Ovary (tissue), 9 donors: ENCODE measurements around the gene ZNF525. TPM values are rescaled to one million over a fixed set of nuclear protein-coding genes. Genes with fewer than 3 reads are reported as not detected.
"Not testable (repeated sequence)": the region's sequence is repeated elsewhere in the genome, so short reads cannot be mapped to it uniquely, and the experiment has no call there.

Experiments used
- DNase-seq, 5 donors: peaks; one replicate each; pipeline ENCODE4 v3.0.0-alpha.2; 2019 to 2020
- H3K27ac ChIP-seq, 2 donors: fragments of 200-600 bp; one replicate each; pipeline versions ENCODE4 v1.5.1 to v1.8.0; 2019 to 2022
- H3K27me3 ChIP-seq: fragments of 200-600 bp; one replicate; pipeline ENCODE4 v1.8.0; 2022
- H3K36me3 ChIP-seq: fragments of 200-600 bp; sonication (generic); one replicate; pipeline ENCODE4 v1.5.1; 2019
- H3K4me1 ChIP-seq: one replicate; pipeline ENCODE4 v1.8.1; 2013; ENCODE audit warnings: mild to moderate bottlenecking, moderate library complexity; ENCODE audit not compliant: insufficient read depth
- H3K4me3 ChIP-seq: fragments of 200-600 bp; sonication (generic); one replicate; pipeline ENCODE4 v1.5.1; 2017
- H3K9me3 ChIP-seq, 2 donors: fragments of 200-600 bp in 1 of 2; sonication (generic) in 1 of 2; one replicate each; pipeline versions ENCODE4 v1.5.1 to v1.8.1; 2013 to 2019; ENCODE audit warnings: mild to moderate bottlenecking in 1 of 2, moderate library complexity in 1 of 2
- EP300 ChIP-seq: sonication (generic); formaldehyde crosslinking; IDR thresholded peaks from one replicate; pipeline ENCODE4 v1.6.1; 2017; ENCODE audit warnings: antibody characterized with exemption
- POLR2A ChIP-seq: fragments of 450-650 bp; IDR thresholded peaks from one replicate; pipeline ENCODE4 v1.6.1; 2017; ENCODE audit warnings: antibody characterized with exemption, mild to moderate bottlenecking, moderate library complexity
- WGBS, 3 donors: extraction: QIAGEN DNeasy Blood & Tissue Kit in 1 of 3; methylation state at CpG; one replicate each; pipeline versions ENCODE4 v1.1.5 to v1.1.7; 2013 to 2017; 5-methylcytosine and 5-hydroxymethylcytosine counted together
- intact Hi-C, 4 donors: fragments of 100-400 bp; cut with DNase I; formaldehyde crosslinking; loops; one replicate each; pipeline versions ENCODE4 v1.11.0 to v1.15.1; 2022 to 2023
- polyA plus RNA-seq, 2 donors: library from polyadenylated mRNA; stranded (reverse); fragments of 200-250 nt in 1 of 2; fragments of 350-450 nt in 1 of 2; fragmentation: Illumina TruSeq in 1 of 2; extraction: RNeasy Lipid Tissue Mini Kit (QIAGEN cat#74804) in 1 of 2; gene quantifications; one replicate each; pipeline ENCODE4 v1.2.3, GENCODE V29; 2013 to 2014
- total RNA-seq, 7 donors: library from RNA; depleted of rRNA in 2 of 7; stranded (reverse); fragments of >200 nt in 2 of 7; fragmentation: NEBNext Ultra II Directional in 3 of 7; extraction: Animal tissue kit (Norgen Biotek cat#: 25700) in 3 of 7; gene quantifications; one replicate each; pipeline versions ENCODE4 v1.1.0 to v1.2.4, GENCODE V29; 2016 to 2023
- TF ChIP-seq, protein P1 (sequence below), 3 donors: fragments of 450-650 bp in 2 of 3; fragments of 200-600 bp in 1 of 3; IDR thresholded peaks; one replicate each; pipeline versions ENCODE4 v1.5.1 to v1.8.0; 2016 to 2022; ENCODE audit warnings: antibody characterized with exemption in 3 of 3, mild to moderate bottlenecking in 1 of 3
- donor health status: DM: no; HTN: no; CAD: no; lungs with moderate emphysema.
- donor health status: DM: no; HTN: no; CAD: no.
- donor health status: Bipolar disorder and iron deficiency.
- donor health status: DM: yes; HTN: yes; CAD: no.
- donor health status: DM: no; HTN: no; CAD: no.
- donor health status: DM: yes; HTN: yes; CAD: no.

Gene ZNF525
- total and polyA plus RNA-seq, 9 donors = 4.0 to 25.7 (median 18.7) TPM

DNA sequence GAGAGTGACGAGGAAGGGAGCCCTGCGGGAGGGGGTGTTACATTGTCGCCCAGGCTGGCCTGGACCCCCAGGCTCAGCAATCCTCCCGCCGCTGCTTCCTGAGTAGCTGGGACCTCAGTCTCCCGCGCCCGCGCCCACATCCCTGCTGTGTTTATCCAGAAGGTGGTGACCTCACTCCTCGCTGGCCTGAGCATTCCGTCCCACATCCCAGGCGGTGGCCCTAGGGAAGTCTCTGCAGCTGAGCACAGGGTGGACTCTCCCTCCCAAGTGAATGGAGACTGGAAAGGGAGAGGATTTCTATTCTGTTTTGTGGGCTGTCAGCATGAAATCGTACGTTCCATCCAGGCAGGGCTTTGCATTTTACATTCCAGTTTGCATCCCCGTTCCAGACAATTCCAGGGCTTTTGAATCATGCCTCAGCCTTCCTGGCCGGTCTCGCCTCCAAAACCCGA lies 29.0 kb downstream of the ZNF525 start:
- Histone ChIP-seq H3K9me3 (no peaks in the 10 kb centered on the region), H3K27ac (peak overlapping the region; percentile 54 to 57), H3K36me3 (no peaks in the 10 kb centered on the region), H3K27me3 (no peaks in the 10 kb centered on the region), H3K4me1 (peaks cover 10% of the 10 kb centered on the region), H3K4me3 (peak overlapping the region; percentile 64)
- peak; percentile 46 to 68 (median 60) for DNase-seq
- intact Hi-C loops = loop anchor here in 1 of 4 donors (10.0 kb wide), 1 partner anchor 200 kb away; the partner anchor contains the start of gene ZNF665
- 0 to 2% (median 1%) methylated on average over 18 of the region's 18 CpGs for WGBS, 3 donors
- TF ChIP-seq EP300 = no peak
- TF ChIP-seq POLR2A = no peak
- TF ChIP-seq, protein P1, sequence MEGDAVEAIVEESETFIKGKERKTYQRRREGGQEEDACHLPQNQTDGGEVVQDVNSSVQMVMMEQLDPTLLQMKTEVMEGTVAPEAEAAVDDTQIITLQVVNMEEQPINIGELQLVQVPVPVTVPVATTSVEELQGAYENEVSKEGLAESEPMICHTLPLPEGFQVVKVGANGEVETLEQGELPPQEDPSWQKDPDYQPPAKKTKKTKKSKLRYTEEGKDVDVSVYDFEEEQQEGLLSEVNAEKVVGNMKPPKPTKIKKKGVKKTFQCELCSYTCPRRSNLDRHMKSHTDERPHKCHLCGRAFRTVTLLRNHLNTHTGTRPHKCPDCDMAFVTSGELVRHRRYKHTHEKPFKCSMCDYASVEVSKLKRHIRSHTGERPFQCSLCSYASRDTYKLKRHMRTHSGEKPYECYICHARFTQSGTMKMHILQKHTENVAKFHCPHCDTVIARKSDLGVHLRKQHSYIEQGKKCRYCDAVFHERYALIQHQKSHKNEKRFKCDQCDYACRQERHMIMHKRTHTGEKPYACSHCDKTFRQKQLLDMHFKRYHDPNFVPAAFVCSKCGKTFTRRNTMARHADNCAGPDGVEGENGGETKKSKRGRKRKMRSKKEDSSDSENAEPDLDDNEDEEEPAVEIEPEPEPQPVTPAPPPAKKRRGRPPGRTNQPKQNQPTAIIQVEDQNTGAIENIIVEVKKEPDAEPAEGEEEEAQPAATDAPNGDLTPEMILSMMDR (IDR thresholded peaks at IDR 0.05) = no peak

DNA sequence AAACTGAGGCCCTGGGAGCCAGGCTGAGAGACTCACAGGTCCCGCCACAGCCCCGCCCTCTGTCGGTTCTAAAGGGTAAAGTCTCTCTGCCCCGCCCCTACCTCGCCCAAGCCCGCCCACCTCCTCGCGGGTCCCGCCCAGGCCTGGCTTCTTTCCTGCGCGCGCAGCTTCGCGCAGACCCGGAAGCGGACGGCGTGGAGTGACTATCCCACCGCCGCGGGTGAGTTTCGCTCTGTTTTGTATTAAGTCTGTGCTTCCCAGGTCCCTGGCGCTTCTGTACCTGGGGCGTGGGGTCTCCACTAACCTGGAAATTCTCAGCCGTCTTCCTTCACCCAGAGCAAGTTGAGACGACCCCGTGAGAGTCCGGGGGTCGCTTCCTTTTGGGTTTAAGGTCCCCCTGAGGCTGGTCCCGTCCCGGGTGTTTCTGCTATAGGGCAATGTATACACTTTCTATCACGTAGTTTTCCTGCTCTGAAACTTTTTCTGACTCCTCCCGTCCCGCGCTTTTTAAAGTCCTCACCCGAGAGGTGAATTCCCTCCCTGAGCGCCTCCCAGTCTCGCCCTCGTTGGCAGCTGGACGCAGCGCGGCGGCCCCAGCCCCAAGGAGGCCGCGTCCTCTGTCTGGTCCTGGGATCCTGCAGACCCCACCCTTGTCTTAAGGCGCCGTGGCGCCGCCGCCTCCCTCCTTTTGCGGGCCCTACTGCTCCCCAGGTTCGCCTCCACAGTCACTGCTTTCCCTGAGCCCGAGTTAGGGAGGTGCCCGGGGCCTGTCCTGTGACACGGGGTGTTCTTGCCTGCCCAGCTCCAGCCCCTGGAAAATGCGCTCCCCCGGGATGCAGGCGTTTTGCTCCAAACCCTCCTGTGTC lies 29.7 kb downstream of the ZNF525 start, which contains the start of gene ZNF765:
Gene ZNF765 (plus strand): TSS at position 176 of the 866 bp plus-strand sequence. CDS start 2,867 bp downstream, outside the sequence.
- 0 to 1% (median 0%) methylated on average over 58 of the region's 58 CpGs for WGBS, 3 donors
- peak within 1 kb of the TSS; percentile 54 to 57 for H3K27ac ChIP-seq
- H3K36me3 ChIP-seq = no peaks in the 10 kb centered on the region
- H3K9me3 ChIP-seq = no peaks in the 10 kb centered on the region
- intact Hi-C loops = loop anchor here in 1 of 4 donors (10.0 kb wide), 1 partner anchor 200 kb away; the partner anchor contains the start of gene ZNF665
- peaks cover 7% of the 10 kb centered on the region for H3K4me1 ChIP-seq
- TF ChIP-seq EP300 (no peak), POLR2A (peak; percentile 53)
- TF ChIP-seq, protein P1 (IDR thresholded peaks at IDR 0.05) = peak in 2 of 3 donors; percentile 14 to 70
- H3K4me3 ChIP-seq = peak within 1 kb of the TSS; percentile 64
- peak; percentile 95 to 98 (median 96) for DNase-seq
- H3K27me3 ChIP-seq = no peaks in the 10 kb centered on the region

DNA sequence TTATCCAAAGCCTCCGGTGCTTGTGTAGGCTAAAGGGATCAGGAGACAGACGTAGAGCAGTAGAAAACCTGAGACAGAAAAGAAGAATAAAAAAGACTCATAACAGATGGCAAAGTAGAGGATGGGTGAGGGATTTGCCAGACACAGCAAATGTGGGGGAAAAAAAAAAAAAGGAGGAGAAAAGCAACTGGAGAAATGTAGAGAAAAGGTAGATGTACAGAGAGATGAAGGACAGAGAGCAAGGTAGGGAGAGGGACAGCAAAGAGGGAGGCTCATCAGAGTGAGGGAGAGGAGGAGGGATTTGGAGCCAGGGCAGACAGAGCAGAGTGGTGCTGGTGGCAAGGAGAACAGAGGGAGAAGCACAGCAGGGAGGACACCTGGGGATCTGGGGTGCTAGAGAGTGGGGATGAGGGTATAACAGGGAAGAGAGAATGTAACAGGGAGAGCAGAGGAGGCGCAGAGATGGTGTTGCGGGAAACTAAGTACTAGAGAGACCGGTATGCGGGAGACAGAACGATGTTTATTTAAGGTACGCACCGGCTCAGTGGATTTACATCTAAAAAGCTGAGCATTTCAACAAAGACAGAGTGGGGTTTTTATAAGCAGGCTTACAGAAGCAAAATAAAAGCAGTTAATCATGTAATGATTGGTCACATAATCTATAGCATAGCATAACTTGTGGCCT lies 30.5 kb downstream of the ZNF525 start:
- H3K27me3 ChIP-seq, H3K9me3 ChIP-seq, DNase-seq, H3K36me3 ChIP-seq, H3K4me1 ChIP-seq: not testable (repeated sequence)
- peak overlapping the region; percentile 64 for H3K4me3 ChIP-seq
- WGBS, 3 donors = 2 to 4% (median 2%) methylated on average over 9 of the region's 9 CpGs
- H3K27ac ChIP-seq = peak overlapping the region in 1 of 2 donors; percentile 26
- intact Hi-C loops = loop anchor here in 1 of 4 donors (10.0 kb wide), 1 partner anchor 201 kb away; the partner anchor contains the start of gene ZNF665

GRCh38 chr19:53396525-53396868 lies 31.0 kb downstream of the ZNF525 start:
- Histone ChIP-seq H3K36me3 (no peaks in the 10 kb centered on the region), H3K4me3 (peak overlapping the region; percentile 64), H3K4me1 (peaks cover 7% of the 10 kb centered on the region), H3K27ac (no peak overlapping the region), H3K9me3 (no peaks in the 10 kb centered on the region), H3K27me3 (no peaks in the 10 kb centered on the region)
- no peak for DNase-seq
- WGBS, 3 donors = 0% methylated on average over 1 of the region's 1 CpG
- intact Hi-C loops = loop anchor here in 1 of 4 donors (10.0 kb wide), 1 partner anchor 202 kb away; the partner anchor contains the start of gene ZNF665
- TF ChIP-seq POLR2A (no peak), EP300 (no peak)
- TF ChIP-seq, protein P1 (IDR thresholded peaks at IDR 0.05) = no peak

DNA sequence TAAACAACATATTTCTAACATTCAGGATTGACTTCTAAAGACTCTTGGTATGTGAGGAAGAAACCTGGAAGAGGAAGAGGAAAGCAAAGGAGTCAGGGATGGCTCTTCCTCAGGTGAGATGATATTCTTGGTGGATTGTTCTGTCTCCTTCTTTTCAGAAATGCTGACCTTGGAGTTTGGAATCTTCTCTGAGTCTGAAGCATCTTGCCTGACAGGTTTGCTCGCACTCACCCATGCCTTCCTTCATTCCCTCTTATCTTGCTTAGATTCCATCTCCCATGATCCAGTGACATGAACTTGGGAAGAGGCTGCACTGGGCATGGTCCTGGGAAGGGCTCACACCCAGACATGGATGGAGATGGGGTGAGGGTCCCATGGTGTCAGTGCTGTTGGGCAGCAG lies 32.4 kb downstream of the ZNF525 start:
- H3K9me3 ChIP-seq, H3K4me1 ChIP-seq, H3K27me3 ChIP-seq, H3K27ac ChIP-seq, H3K4me3 ChIP-seq, DNase-seq, H3K36me3 ChIP-seq: not testable (repeated sequence)
- 50 to 82% (median 52%) methylated on average over 1 of the region's 1 CpG for WGBS, 3 donors
- intact Hi-C loops = loop anchor here in 1 of 4 donors (10.0 kb wide), 1 partner anchor 203 kb away; the partner anchor contains the start of gene ZNF665
